Measurements from ENCODE around the gene RABGAP1L.

RABGAP1L gene

GRCh38 chr1:174957829-174958228, 798.5 kb downstream of the RABGAP1L start:
- H3K4me3 ChIP-seq (ENCODE audit: low read length) = no peak overlapping the region
- no peak overlapping the region for H3K9ac ChIP-seq (ENCODE audit: low read depth, low read length)
- H3K36me3 ChIP-seq (ENCODE audit: insufficient read depth, low read depth, low read length) = peaks cover 62% of the 10 kb centered on the region
- H3K27me3 ChIP-seq (ENCODE audit: insufficient read depth, low read length) = no peaks in the 10 kb centered on the region
- H3K4me1 ChIP-seq (ENCODE audit: insufficient read depth, low read length) = no peaks in the 10 kb centered on the region
- no peaks in the 10 kb centered on the region for H3K9me3 ChIP-seq (ENCODE audit: insufficient read depth, low read depth, low read length)
- no peak overlapping the region for H3K27ac ChIP-seq (ENCODE audit: low read length)

- Histone ChIP-seq H3K9ac (ENCODE audit: low read depth, low read length) (no peak overlapping the region), H3K27ac (ENCODE audit: low read length) (no peak overlapping the region), H3K4me1 (ENCODE audit: insufficient read depth, low read length) (no peaks in the 10 kb centered on the region), H3K27me3 (ENCODE audit: insufficient read depth, low read length) (no peaks in the 10 kb centered on the region), H3K4me3 (ENCODE audit: low read length) (no peak overlapping the region), H3K9me3 (ENCODE audit: insufficient read depth, low read depth, low read length) (no peaks in the 10 kb centered on the region), H3K36me3 (ENCODE audit: insufficient read depth, low read depth, low read length) (peaks cover 67% of the 10 kb centered on the region)
Measured at GRCh38 chr1:174958396-174958795, 799.1 kb downstream of the RABGAP1L start.

- no peak overlapping the region for H3K27ac ChIP-seq (ENCODE audit: low read length)
- no peaks in the 10 kb centered on the region for H3K27me3 ChIP-seq (ENCODE audit: insufficient read depth, low read length)
- no peak overlapping the region for H3K9ac ChIP-seq (ENCODE audit: low read depth, low read length)
- H3K36me3 ChIP-seq (ENCODE audit: insufficient read depth, low read depth, low read length) = peaks cover 75% of the 10 kb centered on the region
- no peak overlapping the region for H3K4me3 ChIP-seq (ENCODE audit: low read length)
- H3K9me3 ChIP-seq (ENCODE audit: insufficient read depth, low read depth, low read length) = no peaks in the 10 kb centered on the region
- peaks cover 3% of the 10 kb centered on the region; the same call in 1 of the 2 replicates for H3K4me1 ChIP-seq (ENCODE audit: insufficient read depth, low read length)
Measured at GRCh38 chr1:174960362-174960761, 801.0 kb downstream of the RABGAP1L start.

DNA sequence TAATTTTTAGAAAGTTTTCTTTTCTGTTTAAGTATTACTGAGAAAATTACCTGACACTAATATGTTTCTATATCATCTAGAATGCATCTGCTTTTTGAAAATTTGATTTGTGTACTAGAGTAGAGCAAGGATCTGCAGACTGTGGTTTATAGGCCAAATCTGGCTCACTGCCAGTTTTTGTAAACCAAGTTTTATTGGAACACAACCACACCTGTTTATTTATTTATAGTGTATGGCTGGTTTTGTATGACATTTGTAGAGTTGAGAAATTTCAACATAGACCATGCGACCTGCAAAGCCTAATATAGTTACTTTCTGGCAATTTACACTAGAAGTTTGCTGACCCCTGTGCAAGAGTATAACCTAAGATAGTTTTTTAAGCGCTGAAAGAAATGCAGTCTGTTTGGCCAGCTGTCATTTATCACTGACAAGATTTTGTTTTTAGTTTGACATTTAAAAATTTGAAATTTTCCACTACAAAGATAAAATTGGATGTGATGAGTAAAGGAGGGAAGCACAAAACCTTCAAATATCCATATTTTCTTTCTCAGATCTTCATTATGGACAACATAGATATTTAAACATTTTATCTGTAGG, 804.3 kb downstream of the RABGAP1L start:
- Histone ChIP-seq H3K27ac (ENCODE audit: low read length) (no peak overlapping the region), H3K9ac (ENCODE audit: low read depth, low read length) (no peak overlapping the region), H3K27me3 (ENCODE audit: insufficient read depth, low read length) (no peaks in the 10 kb centered on the region), H3K9me3 (ENCODE audit: insufficient read depth, low read depth, low read length) (no peaks in the 10 kb centered on the region), H3K4me3 (ENCODE audit: low read length) (no peak overlapping the region), H3K4me1 (ENCODE audit: insufficient read depth, low read length) (peaks cover 5% of the 10 kb centered on the region; the same call in 1 of the 2 replicates), H3K36me3 (ENCODE audit: insufficient read depth, low read depth, low read length) (peaks cover 61% of the 10 kb centered on the region)

GRCh38 chr1:174964261-174964971, 805.1 kb downstream of the RABGAP1L start:
- Histone ChIP-seq H3K4me3 (ENCODE audit: low read length) (no peak overlapping the region), H3K9ac (ENCODE audit: low read depth, low read length) (no peak overlapping the region), H3K36me3 (ENCODE audit: insufficient read depth, low read depth, low read length) (peaks cover 61% of the 10 kb centered on the region), H3K27me3 (ENCODE audit: insufficient read depth, low read length) (no peaks in the 10 kb centered on the region), H3K27ac (ENCODE audit: low read length) (no peak overlapping the region), H3K4me1 (ENCODE audit: insufficient read depth, low read length) (peaks cover 5% of the 10 kb centered on the region; the same call in 1 of the 2 replicates), H3K9me3 (ENCODE audit: insufficient read depth, low read depth, low read length) (no peaks in the 10 kb centered on the region)

- no peaks in the 10 kb centered on the region for H3K9me3 ChIP-seq (ENCODE audit: insufficient read depth, low read depth, low read length)
- no peak overlapping the region for H3K27ac ChIP-seq (ENCODE audit: low read length)
- H3K4me1 ChIP-seq (ENCODE audit: insufficient read depth, low read length) = peaks cover 5% of the 10 kb centered on the region; the same call in 1 of the 2 replicates
- H3K36me3 ChIP-seq (ENCODE audit: insufficient read depth, low read depth, low read length) = peaks cover 61% of the 10 kb centered on the region
- no peak overlapping the region for H3K9ac ChIP-seq (ENCODE audit: low read depth, low read length)
- H3K4me3 ChIP-seq (ENCODE audit: low read length) = no peak overlapping the region
- H3K27me3 ChIP-seq (ENCODE audit: insufficient read depth, low read length) = no peaks in the 10 kb centered on the region
Measured at GRCh38 chr1:174964972-174965361, 805.6 kb downstream of the RABGAP1L start.

DNA sequence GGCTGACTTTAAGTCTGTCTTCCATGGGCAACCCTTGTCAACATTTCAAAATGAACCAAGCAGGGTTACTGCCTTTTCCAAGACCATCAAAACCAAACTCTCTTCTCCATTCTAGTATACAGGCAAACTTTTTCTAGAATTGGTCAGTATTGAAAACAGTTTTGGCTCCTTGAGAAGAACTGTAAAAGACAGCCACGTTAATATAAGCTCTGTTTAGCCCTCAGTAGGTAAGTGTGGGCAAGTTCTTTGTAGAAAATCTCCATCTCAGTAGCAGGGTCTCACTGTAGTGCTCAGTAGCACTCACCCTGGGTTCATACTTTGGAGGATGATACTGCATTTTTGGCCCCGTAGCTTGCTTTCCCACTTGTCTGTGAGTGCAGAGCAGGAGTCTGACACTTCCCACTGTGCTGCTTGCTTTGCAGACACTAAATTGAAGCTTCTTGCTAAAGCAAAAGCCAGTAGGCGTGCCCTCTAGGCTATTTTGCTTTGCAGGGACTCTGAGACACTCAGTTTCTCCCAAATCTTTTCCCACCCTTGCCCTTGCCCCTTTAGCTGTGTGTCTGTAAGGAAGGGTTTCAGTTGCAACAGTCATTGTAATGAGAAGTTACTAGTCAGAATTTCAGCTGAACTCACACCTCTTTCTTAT, 806.2 kb downstream of the RABGAP1L start:
- no peak overlapping the region for H3K27ac ChIP-seq (ENCODE audit: low read length)
- no peak overlapping the region for H3K9ac ChIP-seq (ENCODE audit: low read depth, low read length)

GRCh38 chr1:174966008-174966572, 806.8 kb downstream of the RABGAP1L start:
- Histone ChIP-seq H3K9me3 (ENCODE audit: insufficient read depth, low read depth, low read length) (no peaks in the 10 kb centered on the region), H3K27ac (ENCODE audit: low read length) (no peak overlapping the region), H3K27me3 (ENCODE audit: insufficient read depth, low read length) (no peaks in the 10 kb centered on the region), H3K36me3 (ENCODE audit: insufficient read depth, low read depth, low read length) (peaks cover 56% of the 10 kb centered on the region), H3K4me1 (ENCODE audit: insufficient read depth, low read length) (peaks cover 5% of the 10 kb centered on the region; the same call in 1 of the 2 replicates), H3K4me3 (ENCODE audit: low read length) (no peak overlapping the region), H3K9ac (ENCODE audit: low read depth, low read length) (no peak overlapping the region)

More for the DNA sequence above, 806.2 kb downstream of the RABGAP1L start:
- H3K36me3 ChIP-seq (ENCODE audit: insufficient read depth, low read depth, low read length) = peaks cover 61% of the 10 kb centered on the region
- no peak overlapping the region for H3K4me3 ChIP-seq (ENCODE audit: low read length)
- no peaks in the 10 kb centered on the region for H3K27me3 ChIP-seq (ENCODE audit: insufficient read depth, low read length)
- peaks cover 5% of the 10 kb centered on the region; the same call in 1 of the 2 replicates for H3K4me1 ChIP-seq (ENCODE audit: insufficient read depth, low read length)
- H3K9me3 ChIP-seq (ENCODE audit: insufficient read depth, low read depth, low read length) = no peaks in the 10 kb centered on the region

DNA sequence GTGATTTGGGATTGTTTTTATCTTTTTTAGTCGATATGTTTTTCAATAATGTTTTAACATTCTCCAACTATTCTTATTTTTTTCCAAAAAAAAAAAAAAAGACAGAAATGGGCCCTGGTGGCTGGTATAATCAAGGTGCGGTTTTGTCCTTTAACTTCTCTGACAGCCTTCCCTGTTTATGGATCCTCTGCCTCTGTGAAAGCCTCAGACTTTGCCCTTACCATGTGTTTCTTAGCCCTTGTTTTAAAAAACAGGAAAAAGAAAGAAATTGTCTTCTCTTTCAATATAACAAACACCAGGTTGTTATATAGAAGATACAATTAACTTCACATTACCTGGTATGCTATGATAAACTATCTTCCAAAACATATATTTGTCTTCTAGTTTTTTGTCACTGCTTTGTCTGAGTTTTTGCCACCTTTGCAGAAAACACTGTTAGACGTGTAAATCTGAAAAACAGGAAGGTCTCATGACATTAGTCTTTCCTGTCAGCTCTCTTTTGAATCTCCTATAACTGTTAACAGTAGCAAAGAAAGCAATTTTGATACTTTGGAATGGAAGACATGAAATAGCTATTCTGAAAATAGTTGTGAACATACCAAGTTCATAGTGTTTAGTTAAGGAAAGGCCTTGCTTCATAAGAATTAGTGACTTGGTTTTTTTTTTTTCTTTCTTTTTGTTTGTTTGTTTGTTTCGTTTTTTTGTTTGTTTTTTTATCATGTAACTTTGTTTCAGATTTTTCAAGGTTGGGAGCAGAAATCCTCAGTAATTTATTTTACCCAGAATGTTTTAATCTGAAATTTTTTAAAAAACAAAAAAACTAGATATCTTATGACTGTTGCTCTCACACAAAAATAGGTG, 808.8 kb downstream of the RABGAP1L start:
- Histone ChIP-seq H3K4me3 (ENCODE audit: low read length) (no peak overlapping the region), H3K27ac (ENCODE audit: low read length) (no peak overlapping the region), H3K9me3 (ENCODE audit: insufficient read depth, low read depth, low read length) (no peaks in the 10 kb centered on the region), H3K9ac (ENCODE audit: low read depth, low read length) (no peak overlapping the region), H3K4me1 (ENCODE audit: insufficient read depth, low read length) (peaks cover 5% of the 10 kb centered on the region; the same call in 1 of the 2 replicates), H3K36me3 (ENCODE audit: insufficient read depth, low read depth, low read length) (peaks cover 71% of the 10 kb centered on the region), H3K27me3 (ENCODE audit: insufficient read depth, low read length) (no peaks in the 10 kb centered on the region)

DNA sequence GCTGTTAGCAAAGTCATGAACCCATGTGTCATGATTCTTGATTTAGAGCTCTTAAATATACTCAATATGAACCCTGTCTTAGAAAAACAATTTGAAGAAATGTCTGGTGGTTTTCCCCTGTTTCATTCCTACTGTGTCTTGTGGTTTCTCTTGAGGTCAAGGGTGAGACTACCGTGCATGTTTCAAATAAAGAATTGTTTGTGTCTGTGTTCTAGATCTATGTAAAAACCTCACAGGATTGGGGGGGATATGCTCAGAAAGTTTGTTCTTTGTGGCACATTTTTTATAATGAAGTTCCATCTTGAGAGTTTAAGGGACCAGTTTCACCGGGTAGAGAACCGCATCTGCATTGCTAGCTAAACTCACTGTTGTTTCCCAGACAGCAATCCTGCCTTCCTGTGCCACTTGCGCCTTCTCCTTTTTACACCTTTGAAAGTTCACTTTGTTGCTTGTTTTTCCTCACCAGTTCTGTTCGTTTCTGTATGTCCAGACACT, 809.5 kb downstream of the RABGAP1L start:
- H3K9me3 ChIP-seq (ENCODE audit: insufficient read depth, low read depth, low read length) = no peaks in the 10 kb centered on the region
- no peak overlapping the region for H3K27ac ChIP-seq (ENCODE audit: low read length)
- no peak overlapping the region for H3K4me3 ChIP-seq (ENCODE audit: low read length)
- peaks cover 5% of the 10 kb centered on the region; the same call in 1 of the 2 replicates for H3K4me1 ChIP-seq (ENCODE audit: insufficient read depth, low read length)
- peaks cover 71% of the 10 kb centered on the region for H3K36me3 ChIP-seq (ENCODE audit: insufficient read depth, low read depth, low read length)
- H3K27me3 ChIP-seq (ENCODE audit: insufficient read depth, low read length) = no peaks in the 10 kb centered on the region
- no peak overlapping the region for H3K9ac ChIP-seq (ENCODE audit: low read depth, low read length)

GRCh38 chr1:174969977-174970376, 810.7 kb downstream of the RABGAP1L start:
- Histone ChIP-seq H3K27ac (ENCODE audit: low read length) (no peak overlapping the region), H3K9me3 (ENCODE audit: insufficient read depth, low read depth, low read length) (no peaks in the 10 kb centered on the region), H3K27me3 (ENCODE audit: insufficient read depth, low read length) (no peaks in the 10 kb centered on the region), H3K4me1 (ENCODE audit: insufficient read depth, low read length) (peaks cover 5% of the 10 kb centered on the region; the same call in 1 of the 2 replicates), H3K36me3 (ENCODE audit: insufficient read depth, low read depth, low read length) (peaks cover 71% of the 10 kb centered on the region), H3K4me3 (ENCODE audit: low read length) (no peak overlapping the region), H3K9ac (ENCODE audit: low read depth, low read length) (no peak overlapping the region)

All from iPS-20b (cell line).